Forelimb muscle (tissue), 1 donor: Measurements from ENCODE around the gene NACC1. TPM values are rescaled to one million over a fixed set of nuclear protein-coding genes. Genes with fewer than 3 reads are reported as not detected.
"Not testable (repeated sequence)": the region's sequence is repeated elsewhere in the genome, so short reads cannot be mapped to it uniquely, and the experiment has no call there.

Experiments
- DNase-seq: peaks from one replicate; pipeline ENCODE4 v3.0.0-alpha.2; 2013; ENCODE audit warnings: low read depth
- polyA plus RNA-seq: library from polyadenylated mRNA; unstranded; fragments of 120-200 nt; gene quantifications from one replicate; pipeline ENCODE4 v1.2.1, GENCODE V29; 2013; ENCODE audit not compliant: insufficient read length

The NACC1 gene
- polyA plus RNA-seq, 1 donor = 18.7 TPM

DNA sequence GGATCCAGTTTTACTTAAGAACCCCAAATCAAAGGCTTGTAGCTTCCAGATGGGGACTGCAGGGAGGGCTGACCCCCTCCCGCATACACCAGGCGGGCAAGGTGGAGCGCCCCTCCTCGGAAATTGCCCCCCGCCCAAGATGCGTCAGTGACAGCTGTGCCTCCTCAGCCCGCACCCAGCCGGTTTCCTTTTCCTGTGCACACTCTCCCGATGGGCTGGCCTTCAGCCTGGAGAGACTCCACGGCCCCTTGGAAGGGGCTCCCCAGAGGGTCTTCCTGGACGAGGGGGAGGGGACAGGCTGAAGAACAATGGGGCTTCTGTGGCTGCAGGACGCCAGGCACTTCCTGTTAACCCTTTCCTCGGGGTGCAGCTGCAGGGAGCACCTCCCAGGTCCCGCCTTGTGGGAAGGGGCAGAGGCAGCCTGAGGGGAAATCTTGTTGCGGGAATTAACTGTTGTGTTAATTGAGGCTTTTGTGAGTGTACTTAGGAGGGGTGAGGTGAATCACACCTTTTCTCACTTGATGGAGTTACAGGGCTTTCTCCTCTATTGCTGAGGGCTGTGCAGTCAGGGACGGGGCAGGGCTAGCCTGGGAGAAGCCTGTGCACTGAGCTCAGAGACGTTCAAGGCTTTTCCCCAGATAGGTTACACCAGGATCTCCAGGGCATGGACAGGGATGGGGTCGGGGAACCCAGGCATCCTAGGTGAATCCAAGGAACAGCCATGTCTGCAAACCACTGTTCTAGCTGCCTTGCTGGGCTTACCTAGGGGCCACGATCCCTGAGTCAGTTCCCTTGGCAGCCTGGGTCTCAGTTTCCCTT, 46.5 kb downstream of the NACC1 start:
- DNase-seq = no peak

GRCh38 chr19:13165162-13165997, 47.3 kb downstream of the NACC1 start:
- DNase-seq = no peak

GRCh38 chr19:13166151-13166550, 48.1 kb downstream of the NACC1 start:
- not testable (repeated sequence) for DNase-seq

GRCh38 chr19:13169769-13170168, 51.7 kb downstream of the NACC1 start:
- DNase-seq = no peak

DNA sequence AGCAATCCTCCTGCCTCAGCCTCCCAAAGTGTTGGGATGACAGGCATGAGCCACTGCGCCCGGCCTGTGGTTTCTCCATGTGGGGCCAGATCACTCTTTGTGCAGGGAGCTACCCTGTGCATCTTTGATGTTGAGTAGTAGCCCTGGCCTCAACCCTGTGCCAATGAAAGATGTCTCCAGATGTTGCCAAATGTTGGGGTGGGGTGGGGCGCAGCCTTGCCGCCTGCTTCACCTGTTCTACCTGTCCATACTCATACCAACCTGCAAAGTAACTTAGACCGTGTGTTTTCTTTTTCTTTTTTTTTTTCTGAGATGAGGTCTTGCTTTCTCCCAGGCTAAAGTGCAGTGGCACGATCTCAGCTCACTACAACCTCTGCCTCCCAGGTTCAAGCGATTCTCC, 53.1 kb downstream of the NACC1 start:
- DNase-seq = no peak

DNA sequence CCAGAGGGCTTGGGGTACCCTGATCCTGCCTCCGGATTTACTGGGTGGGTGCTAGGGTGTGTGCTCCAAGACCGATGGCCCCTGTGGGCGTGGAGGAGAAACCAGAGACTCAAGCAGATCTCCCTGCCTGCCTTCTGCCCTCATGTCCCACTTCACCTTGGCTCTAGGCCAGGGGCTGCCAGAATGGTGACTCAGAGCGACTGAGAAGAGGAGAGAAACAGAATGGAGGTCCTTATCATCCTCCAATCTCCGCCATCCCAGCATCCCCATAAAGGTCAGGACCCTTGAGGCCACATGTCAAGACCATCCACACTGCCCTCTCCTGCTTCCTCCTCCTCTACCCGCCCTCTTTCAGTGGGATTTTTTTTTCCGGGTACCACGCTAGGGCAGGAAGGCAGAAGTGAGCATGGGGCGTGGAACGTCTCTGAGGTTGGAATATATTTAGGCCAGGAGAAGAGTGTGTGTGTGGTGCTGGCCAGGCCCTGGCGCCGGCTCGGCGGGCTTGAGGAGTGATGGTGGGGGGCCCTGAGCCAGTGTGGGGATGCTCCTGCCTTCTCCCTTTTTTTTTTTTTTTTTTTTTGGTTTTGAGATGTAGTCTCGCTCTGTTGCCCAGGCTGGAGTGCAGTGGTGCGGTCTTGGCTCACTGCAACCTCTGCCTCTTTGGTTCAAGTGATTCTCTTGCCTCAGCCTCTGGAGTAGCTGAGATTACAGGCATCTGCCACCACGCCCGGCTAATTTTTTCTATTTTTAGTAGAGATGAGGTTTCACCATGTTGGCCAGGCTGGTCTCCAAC, 54.5 kb downstream of the NACC1 start:
- DNase-seq = no peak

- no peak for DNase-seq
These were observed 55.2 kb downstream of the NACC1 start for GRCh38 chr19:13173139-13173737.

DNA sequence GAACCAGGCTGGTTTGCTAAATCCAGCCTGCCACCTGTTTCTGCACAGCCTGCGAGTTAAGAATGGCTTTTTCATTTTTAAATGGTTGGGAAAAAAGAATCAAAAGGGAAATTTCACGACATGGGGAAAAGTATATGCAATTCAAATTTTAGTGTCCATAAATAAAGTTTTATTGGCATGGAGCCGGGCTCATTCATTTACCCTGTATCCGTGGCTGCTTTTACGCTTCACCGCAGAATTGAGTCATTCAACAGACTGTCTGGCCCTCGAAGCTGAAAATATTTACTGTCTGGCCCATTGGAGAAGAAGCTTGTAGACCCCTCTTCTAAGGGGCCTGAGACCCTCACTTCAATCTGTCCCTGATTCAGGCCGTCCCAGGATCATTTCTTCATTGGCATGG, 58.3 kb downstream of the NACC1 start:
- no peak for DNase-seq

DNA sequence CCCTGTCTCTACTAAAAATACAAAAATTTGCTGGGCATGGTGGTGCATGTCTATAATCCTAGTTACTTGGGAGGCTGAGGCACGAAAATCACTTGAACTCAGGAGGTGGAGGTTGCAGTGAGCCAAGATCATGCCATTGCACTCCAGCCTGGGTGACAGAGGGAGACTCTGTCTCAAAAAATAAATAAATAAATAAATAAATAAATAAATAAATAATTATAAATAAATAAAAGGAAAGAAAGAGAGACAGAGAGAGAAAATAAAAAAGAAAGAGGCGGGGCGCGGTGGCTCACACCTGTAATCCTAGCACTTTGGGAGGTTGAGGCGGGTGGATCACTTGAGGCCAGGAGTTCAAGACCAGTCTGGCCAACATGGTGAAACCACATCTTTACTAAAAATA, 59.5 kb downstream of the NACC1 start:
- not testable (repeated sequence) for DNase-seq

GRCh38 chr19:13178291-13178690, 60.2 kb downstream of the NACC1 start:
- DNase-seq = not testable (repeated sequence)

DNA sequence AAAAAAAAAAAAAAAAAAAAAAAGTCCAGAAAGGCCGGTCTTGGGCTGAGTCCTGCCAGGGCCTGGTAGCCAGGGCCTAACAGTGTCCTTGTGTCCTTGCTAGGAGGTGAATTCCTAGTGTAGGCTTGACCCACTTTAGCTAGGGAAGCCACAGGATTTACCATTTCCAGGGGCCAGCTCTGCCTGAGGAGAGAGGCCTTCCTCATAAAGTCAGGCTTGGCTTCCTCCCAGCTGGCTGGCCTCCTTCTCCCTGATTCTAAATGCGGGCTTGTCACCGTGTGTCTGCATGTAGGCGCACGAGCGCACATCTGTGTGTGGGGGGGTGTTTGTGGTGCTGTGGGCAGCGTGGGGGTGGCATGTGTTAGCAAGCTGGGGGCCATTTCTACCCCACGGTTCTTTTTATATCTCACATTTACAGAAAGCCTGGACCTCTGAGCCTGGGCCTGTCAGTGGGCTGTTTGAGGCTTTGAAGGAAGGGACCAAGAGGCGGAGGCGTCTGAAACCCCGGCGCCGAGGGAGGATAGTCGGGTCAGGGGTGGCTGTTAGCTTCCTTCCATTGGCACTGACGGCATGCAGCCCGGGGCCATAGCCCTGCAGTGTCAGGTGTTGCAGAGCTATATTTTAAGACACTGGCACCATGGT, 63.8 kb downstream of the NACC1 start:
- DNase-seq = no peak

- DNase-seq = not testable (repeated sequence)
These were observed 66.9 kb downstream of the NACC1 start for GRCh38 chr19:13184926-13185325.

- not testable (repeated sequence) for DNase-seq
These were observed 67.9 kb downstream of the NACC1 start for GRCh38 chr19:13185763-13186657.

GRCh38 chr19:13186688-13187087, 68.6 kb downstream of the NACC1 start:
- not testable (repeated sequence) for DNase-seq

DNA sequence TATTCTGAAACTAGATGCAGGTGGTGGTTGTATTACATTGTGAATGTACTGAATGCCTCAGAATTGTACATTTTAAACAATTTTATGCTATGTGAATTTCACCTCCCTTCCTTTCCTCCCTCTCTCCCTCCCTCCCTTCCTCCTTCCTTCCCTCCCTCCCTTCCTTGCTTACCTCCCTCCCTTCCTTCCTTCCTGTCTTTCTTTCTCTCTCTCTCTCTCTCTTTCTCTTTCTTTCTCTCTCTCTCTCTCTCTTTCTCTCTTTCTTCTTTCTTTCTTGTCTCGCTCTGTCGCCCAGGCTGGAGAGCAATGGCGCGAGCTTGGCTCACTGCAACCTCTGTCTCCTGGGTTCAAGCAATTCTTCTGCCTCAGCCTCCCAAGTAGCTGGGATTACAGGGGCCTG, 69.4 kb downstream of the NACC1 start:
- DNase-seq = no peak

- no peak for DNase-seq
These were observed 71.5 kb downstream of the NACC1 start for GRCh38 chr19:13189600-13189999.
